Esophagus muscularis mucosa (tissue), 4 donors: ENCODE data around the gene SPP2.

Experiments used
- EP300 ChIP-seq: sonication (generic); formaldehyde crosslinking; IDR thresholded peaks from one replicate; pipeline ENCODE4 v1.6.1; 2017; ENCODE audit warnings: antibody characterized with exemption
- POLR2A ChIP-seq: fragments of 450-650 bp; IDR thresholded peaks from one replicate; pipeline ENCODE4 v1.6.1; 2017; ENCODE audit warnings: antibody characterized with exemption, moderate library complexity, mild to moderate bottlenecking, low read depth
- POLR2AphosphoS5 ChIP-seq, 2 donors: sonication (generic); formaldehyde crosslinking; IDR thresholded peaks; one replicate each; pipeline ENCODE4 v1.6.1; 2017; ENCODE audit warnings: antibody characterized with exemption in 2 of 2
- TF ChIP-seq, protein P1 (sequence below), 3 experiments: fragments of 200-600 bp in 2 of 3; fragments of 450-650 bp in 1 of 3; sonication (generic) in 2 of 3; IDR thresholded peaks; one replicate each; pipeline ENCODE4 v1.5.1; 2017 to 2019; ENCODE audit warnings: antibody characterized with exemption in 3 of 3, mild to moderate bottlenecking in 2 of 3, moderate library complexity in 1 of 3

DNA sequence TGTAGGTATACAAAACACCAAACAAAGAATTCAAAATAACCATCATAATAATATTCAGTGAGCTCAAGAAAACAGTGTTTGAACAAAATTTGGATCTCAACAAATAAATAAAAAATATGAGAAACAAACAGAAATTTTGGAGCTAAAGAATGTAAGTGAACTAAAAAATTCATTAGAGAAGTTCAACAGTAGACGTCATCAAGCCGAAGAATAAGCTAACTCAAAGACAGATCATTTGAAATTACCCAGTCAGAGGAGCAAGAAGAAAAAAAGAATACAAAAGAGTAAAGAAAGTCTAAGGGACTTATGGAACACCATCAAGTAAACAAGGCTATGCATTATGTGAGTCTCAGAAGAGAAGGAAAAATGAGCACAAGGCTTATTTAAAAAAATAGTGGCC is 16.6 kb upstream of the SPP2 start:
- TF ChIP-seq, protein P1, sequence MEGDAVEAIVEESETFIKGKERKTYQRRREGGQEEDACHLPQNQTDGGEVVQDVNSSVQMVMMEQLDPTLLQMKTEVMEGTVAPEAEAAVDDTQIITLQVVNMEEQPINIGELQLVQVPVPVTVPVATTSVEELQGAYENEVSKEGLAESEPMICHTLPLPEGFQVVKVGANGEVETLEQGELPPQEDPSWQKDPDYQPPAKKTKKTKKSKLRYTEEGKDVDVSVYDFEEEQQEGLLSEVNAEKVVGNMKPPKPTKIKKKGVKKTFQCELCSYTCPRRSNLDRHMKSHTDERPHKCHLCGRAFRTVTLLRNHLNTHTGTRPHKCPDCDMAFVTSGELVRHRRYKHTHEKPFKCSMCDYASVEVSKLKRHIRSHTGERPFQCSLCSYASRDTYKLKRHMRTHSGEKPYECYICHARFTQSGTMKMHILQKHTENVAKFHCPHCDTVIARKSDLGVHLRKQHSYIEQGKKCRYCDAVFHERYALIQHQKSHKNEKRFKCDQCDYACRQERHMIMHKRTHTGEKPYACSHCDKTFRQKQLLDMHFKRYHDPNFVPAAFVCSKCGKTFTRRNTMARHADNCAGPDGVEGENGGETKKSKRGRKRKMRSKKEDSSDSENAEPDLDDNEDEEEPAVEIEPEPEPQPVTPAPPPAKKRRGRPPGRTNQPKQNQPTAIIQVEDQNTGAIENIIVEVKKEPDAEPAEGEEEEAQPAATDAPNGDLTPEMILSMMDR (IDR thresholded peaks at IDR 0.05): no peak
- TF ChIP-seq EP300 (no peak), POLR2AphosphoS5 (IDR thresholded peaks at IDR 0.05) (no peak), POLR2A (no peak)
